Lung microvascular endothelial cell (primary cell): ENCODE measurements around the gene NEGR1. TPM values are rescaled to one million over a fixed set of nuclear protein-coding genes. Genes with fewer than 3 reads are reported as not detected.

Experiments
- DNase-seq, 2 donors: peaks; one replicate each; pipeline versions ENCODE4 v3.0.0 to v3.0.0-alpha.2; 2010; ENCODE audit warnings: low read depth in 2 of 2
- total RNA-seq: library from RNA; depleted of rRNA; stranded (reverse); fragments of >200 nt; gene quantifications from 2 replicates; pipeline ENCODE4 v1.2.1, GENCODE V29; 2014

NEGR1 gene
- total RNA-seq, 1 donor from 2014 or later: under 0.01 TPM

DNA sequence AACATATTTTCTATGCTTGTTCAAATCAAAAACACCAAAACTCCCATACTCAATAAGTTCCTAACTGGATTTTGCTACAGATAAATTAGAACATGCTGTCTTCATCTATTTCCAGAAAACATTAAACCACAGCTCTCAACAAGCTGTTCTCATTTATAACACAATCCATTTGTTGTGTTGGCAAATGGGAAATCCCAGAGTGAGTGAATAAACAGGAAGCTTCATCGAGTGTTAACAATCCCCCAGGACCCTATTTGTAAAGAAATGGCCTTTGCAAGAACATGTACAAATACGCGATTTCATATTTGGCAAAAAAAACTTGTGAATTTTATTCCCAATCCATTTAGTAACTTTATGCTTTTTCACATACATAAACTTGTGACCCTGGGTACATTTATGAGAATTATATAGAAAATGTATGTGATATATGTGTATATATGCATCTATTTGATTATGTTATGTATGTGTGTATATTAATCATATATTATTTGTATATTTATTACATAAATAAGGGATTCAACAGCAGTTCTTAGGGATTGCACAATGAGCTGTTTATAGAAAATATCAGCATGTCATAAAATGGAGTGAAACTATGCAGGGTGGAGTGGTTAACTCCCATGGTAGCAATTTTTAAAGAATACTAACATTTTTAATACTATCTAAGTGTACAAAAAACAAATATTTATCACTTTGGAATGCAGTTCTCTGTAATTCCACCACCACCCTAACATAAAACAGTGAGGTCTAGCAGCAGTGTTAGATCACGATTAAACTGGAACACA is 160.0 kb downstream of the NEGR1 start:
- DNase-seq: peak in 1 of 2 donors; percentile 20

DNA sequence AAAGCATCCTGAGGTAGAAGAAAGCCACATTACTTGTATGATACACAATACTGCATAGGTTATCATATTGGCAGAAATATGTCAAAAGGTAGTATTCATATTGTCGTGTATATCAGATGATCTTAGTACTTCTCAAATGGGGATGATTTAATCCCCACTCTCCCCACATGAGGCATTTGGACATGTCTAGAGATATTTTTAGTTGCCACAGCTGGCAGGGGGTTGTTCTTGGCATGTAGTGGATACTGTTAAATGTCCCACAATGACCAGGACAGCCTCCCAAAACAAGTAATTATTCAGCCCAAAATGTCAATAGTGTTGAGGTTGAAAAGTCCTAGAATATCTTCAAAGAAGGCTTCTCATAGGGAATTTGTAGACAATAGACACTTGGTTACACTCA is 162.8 kb downstream of the NEGR1 start:
- DNase-seq: no peak

DNA sequence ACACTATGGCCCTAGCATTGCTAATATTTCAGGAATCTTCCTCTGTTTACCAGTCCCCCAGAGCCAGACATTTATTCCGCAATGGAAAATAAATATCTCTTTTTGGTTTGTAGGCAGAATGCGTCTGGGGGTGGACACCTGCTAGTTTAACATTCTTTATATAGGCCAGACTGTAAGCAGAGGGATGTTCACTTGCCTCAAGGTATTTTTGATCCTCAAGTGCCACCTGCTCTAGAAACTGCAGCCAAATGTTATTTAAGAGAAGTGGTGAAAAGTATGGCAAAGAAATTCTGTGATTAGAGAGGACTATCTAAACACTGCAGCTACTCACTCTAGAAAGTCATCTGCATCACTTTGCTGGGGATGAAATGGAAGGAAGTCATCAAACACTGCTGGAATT is 164.7 kb downstream of the NEGR1 start:
- DNase-seq: no peak

DNA sequence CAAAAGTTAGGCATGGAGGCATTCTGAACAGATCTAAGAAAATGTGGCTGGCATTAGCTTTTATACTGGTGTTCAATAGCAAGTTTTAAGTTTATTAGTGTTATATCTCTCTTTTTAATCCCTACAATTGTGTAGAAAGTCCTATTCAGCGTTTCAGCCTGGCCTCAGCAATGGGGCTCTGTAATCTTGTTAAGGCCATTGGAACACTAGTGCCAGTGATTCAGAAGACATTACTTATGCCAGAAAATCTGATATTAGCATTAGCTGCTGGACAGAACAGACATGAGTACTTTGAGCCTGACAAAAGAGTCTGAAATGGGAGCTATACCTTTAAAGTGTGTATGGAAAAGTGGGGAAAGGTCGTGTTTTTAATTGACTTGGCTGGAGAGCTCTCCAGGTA is 167.0 kb downstream of the NEGR1 start:
- no peak for DNase-seq

DNA sequence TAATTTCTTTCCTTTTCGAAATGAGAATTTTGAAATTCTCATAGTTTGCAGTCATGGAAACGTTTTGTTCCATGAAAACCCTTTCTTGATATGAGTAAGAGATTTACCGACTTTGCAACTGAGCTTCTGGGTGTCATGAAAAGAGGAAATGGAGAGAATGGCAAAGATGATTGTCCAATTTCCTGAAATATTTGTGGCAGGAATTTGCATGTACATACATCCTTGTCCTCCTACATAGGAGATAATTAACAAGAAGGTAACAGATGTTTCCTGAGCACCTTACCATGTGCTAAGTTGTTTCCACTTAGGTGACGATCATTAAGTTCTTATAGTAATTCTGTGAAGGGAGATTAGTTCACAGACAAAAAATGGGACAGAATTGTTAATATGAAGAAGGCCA is 170.7 kb downstream of the NEGR1 start:
- DNase-seq: peak; percentile 50 to 81

DNA sequence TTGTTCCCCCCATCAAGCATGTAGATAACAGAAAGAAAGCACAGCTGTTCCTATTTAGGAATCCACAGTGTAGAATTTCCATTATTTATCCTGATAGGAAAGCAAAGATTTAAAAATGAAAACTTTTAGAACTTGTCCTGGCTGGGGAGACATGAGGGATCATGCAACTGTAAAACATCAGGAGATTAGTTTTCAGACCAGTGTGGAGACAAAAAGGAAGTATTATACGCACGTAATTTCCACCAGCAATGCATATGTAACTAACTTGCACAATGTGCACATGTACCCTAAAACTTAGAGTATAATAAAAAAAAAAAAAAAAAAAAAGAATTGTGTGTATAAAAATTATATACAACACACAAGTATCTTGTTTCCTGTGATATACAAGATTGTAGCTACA is 172.4 kb downstream of the NEGR1 start:
- DNase-seq: no peak

DNA sequence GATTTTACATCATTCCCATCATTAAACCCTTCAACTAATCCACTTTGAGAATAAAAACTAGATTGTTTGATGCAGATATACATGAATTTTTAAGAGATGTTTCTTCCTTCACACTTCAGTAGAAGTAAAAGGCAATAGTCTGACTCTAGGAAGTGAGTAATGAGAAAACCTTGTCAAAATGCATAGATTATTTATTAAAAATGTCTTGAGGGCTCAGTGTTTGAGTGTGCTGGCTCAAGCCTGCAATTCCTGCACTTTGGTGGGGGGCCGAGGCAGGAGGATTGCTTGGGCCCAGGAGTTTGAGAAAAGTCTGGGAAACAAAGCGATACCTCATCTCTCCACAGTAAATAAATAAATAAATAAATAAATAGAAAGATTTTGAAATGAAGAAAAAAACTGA is 177.1 kb downstream of the NEGR1 start:
- peak in 1 of 2 donors; percentile 16 for DNase-seq

DNA sequence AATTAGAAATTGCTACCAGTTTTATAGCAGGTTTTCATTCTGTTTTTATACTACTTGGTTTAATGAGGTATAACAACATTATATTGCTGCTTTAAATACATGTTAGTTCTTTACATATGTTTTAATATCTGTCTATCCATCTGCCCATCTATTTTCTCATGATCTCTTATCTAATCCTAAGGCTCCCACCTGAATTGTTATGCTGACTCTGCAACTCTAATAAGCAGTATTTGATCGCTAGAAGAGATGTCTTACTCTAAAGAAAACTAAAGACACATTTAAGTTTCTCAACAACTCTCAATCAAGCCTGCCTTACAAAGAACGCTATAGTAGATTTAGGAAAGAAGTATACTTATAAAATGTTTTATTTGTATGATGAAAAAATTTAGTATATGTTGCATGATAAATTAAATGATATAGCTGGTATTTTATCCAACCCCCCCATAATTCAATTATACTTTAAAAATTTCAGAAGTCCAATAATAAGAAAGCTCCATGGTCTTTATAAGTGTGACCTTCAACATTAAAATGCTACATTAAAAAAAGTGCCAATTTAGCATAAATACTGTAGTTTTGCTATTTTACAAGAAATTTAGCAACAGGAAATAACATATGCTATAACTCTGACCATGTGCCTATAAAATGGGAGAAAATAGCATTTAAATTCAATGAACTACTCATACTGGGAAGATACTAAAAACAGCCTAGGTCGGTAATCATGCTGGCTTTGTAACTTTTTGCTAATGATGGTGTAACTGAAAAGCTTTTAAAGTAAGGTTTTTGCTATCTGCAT is 180.3 kb downstream of the NEGR1 start:
- no peak for DNase-seq

DNA sequence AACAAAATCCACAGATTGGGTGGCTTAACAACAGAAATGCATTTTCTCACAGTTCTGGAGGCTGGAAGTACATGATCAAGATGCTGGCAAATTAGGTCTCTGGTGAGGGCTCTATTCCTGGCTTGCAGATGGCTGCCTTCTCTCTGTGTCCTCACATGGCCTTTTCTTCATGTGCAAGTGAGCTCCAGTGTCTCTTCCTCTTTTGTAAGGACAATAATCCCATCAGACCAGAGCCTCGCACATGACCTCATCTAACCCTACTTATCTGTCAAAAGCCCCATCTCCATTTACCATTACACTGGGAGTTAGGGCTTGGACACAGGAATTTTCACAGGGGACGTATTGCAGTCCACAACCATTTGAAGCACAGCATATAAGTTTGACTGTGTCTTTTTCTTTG is 181.6 kb downstream of the NEGR1 start:
- DNase-seq: no peak

DNA sequence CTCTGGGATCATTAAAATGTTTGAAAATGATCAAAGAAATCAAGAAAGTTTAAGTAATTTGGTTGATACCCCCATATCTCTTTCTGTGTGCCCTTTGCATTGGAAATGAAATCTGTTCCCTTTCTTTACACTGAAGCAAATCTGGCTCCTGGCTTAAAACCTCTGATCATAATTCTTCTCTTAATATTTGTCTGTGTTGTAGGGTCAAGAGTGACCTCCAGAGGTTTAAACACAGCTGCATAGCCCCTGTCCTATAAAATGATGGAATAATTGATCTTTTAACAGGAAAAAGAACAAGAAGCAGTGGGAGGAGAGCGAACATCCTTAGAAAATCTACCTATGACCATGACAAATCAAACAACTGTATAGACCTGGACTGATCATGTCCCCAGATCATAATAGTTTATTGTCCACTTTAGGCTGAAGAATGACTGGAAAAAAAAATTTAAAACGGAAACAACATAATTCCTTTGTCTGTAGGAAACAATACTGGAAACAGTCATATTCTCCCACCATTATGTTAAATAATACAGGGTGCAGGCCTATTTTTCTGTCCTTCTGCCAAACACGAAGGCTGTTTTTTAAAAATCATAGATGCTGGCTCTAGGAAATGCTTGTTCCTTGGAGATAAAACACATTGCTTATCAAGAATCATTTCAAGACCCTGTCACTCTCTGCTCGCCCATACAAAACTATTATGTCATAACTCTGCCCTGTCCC is 184.3 kb downstream of the NEGR1 start:
- DNase-seq: peak; percentile 7 to 36

DNA sequence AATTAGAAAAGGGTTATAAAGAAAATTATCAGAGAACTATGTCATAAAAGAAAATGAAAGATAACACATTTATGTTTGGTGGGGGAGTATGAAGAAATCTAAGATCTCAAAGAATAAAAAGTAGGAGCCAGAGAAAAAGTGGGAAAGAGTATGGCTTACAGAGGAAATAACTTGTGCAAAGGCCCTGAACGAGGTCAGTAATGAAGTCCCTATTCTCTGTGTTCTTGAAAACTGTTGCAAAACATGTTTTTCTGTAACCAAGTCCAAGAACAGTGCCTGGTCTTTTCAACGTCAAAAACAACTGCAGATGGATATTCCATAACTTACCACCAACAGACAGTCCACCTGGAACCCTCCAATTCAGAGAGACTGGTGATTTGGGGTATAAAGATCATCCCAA is 188.1 kb downstream of the NEGR1 start:
- no peak for DNase-seq

DNA sequence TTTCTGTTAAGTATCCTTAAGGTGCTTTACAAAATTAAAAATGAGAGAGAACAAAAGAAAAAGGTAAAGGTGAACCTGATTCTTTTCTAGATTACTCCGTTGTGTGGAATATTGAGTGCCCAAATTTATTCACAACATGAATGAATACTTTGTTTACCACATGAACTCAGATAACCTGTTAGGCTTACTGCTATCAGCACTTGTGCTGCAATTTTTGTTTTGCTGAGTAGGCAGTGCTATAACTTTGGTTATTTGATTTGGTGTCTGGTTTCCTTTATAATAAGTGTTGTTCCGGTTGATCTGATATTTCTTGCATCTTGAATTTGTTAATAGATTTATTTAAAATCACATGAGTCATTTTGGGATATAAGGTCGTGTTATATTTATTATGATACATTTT is 195.9 kb downstream of the NEGR1 start:
- DNase-seq: no peak

DNA sequence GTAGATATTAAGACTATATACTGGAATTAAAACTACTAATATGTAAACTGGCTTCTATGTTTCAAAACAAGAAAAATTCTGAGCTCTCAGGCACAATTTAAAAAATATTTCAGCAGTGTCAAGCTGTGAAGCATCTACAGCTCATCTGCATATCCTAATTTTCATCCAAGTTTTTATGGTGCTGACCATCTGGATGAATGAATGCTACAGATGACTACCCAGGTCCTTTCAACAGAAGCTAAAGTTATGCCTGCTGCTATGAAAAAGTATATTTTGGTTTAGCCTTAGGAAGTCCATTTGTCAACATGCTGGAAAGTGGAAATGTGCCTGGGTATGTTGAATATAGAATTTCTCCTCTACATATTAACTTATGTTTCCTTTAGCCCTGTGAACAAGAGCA is 206.9 kb downstream of the NEGR1 start:
- DNase-seq: no peak

DNA sequence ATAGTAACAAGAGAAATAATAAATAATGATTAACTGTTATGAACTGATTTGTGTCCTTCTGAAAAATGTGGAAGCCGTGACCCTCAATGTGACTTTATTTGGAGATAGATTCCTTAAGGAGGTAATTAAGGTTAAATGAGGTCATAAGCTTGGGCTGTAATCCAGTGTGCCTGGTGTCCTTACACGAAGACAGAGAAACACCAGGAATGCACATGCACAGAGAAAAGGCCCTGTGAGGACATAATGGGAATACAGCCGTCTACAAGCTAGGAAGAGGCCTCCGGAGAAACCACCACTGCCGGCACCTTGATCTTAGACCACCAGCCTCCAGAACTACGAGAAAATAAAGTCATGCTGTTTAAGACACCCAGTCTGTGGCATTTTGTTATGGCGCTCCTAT is 215.9 kb downstream of the NEGR1 start:
- no peak for DNase-seq

DNA sequence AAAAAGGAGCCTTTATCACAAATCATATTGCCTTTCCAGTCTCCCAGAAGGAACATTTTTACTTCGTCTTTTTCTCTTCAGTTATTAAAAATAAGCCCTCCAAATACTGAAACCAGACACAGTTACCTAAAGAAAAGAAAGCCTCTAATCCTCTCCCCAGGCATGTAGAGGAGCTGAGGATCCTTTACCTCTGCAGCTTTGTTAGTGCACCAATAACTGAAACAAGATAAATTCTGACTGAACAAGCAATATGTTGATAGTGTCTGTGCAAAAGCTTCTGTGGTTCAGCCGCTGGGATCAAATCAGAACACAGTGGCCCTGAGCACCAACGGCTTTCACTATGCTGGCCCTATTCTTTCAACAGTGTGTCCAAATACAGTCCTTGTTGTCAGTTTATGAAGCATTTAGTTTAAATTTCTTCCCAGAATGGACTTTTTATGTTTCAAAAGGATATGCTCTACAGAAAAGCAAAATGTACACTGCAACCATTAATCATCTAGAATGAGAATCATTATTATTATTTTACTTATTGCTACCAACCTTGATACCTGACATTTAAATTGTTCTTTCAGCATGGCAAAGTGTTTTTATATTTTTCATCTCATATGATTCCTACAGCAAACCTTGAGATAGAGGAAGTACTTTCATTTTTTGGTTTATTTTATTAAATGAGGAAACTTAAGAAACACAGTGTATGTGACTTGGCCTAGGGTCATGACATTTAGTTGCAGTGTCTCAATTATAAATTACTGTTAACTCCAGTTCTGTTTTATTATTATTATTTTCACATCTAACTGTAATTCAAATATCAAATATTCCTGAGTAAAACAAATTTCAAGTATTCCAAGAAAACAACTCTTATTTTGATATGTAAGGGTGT is 217.9 kb downstream of the NEGR1 start:
- no peak for DNase-seq

DNA sequence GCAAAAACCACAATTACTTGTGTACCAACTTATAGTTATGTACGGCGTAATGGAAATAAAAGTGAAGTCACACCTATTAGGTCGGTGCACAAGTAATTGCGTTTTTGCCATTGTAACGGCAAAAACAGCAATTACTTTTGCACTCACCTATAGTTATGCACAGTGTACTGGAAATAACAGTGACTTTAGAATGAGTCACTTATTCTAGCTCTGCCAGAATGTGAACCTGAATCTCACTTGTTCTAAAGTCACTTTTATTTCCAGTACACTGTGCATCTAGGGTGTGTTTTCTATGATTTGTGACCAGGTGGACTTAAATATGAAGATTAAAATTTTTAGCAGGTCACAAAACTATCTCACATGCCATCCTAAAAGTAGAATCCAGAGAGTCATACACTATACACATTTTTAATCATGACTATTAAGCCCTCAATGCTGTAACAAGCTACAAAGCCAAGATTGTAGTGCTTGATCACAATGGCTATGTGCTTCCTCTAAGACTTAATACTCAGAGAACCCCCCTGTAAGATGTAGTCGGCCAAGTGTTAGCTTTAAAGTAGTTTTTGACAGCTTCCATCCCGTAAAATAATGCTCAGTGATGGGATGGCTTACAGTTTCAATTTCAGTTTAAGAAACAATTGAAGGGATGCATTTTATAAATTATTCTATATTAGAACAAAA is 218.8 kb downstream of the NEGR1 start:
- DNase-seq: no peak

DNA sequence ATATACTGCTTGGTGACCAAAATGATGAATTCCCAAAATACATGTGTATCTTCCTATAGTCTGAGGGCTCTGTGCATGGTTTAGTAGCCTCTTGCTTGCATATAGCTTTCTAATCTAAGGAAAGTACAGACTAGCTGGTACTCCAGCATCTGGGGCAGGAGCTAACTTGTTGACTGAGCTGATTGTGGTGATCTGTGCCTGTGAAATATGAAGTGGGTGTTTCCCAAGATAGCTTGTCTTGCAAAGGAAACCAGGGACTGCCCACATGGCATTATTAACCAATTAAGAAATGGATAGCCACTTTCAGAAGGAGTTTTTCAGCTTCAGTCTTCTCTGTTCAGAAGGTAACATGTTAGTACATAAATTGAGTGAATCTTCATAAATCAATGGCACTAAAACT is 219.8 kb downstream of the NEGR1 start:
- no peak for DNase-seq

DNA sequence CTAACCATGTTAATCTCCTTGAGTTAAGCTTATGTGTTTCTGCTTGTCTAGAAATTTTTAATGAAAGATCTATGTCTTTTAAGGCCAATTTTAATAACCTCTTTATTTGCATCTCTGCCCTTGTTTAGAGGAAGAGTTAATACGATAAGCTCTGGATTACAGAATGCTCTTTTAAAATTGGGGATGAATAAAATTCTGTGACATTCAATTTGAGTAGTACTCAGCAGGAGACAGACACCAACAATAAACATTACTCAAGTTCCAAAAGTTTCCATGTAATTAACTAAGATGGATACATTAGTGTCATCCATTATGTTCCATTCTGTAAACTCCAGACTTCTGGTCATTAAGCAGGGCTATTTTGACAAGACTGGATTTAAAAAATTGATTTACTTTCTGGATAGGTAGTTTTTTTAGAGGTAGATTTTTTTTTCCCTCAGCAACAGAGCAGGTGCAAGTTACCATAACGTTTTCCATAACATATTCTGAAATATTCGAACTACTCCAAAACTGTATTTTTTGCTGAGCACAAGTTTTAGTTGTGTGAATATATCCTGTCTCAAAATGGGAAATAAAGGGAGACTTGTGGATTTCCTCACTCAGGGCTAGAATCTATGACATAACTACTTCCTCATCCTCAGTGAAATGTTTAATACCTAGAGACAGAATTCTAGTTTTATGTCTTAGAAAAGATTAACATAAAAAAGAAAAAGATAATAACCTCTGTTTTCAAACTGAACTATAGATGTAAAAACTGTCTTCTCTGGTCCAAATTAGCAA is 221.7 kb downstream of the NEGR1 start:
- no peak for DNase-seq

DNA sequence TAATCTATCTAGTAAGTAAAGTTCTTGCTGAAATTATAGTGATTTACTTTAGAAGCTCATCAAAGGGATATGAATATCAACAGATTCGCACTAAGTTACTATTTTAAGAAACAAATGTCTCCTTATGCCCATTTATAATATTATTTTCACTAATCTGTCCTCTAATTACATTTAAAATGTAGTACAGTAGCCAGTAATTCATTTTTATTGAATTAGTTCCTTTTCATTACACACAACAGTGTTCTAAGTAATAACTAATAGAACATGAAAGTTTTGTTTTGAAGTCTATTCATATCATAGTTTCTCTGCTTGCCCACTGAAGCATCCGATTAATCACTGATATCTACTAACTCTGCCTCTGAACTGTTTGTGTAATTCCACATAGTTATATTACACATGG is 225.8 kb downstream of the NEGR1 start:
- no peak for DNase-seq

DNA sequence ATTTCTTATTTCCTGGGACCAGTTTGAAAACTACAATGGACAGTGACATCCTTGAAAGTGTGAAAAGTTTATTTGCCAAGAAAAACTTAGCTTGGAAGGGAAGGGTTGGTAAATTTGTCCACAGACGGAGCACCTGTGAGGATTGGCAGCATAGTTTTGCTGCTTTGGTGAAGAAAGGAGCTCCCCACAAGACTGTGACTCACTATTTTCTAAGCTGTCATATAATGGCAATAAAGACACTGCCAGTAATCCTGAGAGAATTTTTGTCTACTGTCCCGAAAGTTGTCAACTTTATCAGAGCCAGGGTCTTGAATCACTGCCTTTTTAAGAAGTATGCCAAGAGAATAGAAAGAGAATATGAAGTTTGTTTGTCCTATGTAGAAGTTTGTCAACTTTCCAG is 230.8 kb downstream of the NEGR1 start:
- DNase-seq: no peak
